AG10803 (cell line): ENCODE measurements around the gene MMP25.

ENCODE experiments used
- DNase-seq: peaks from one replicate; pipeline ENCODE4 v3.0.0; 2010; ENCODE audit warnings: low read depth
- H3K4me3 ChIP-seq: 2 replicates; pipeline ENCODE4 v1.5.1; 2011; ENCODE audit warnings: mild to moderate bottlenecking, low read length, control low read depth
- TF ChIP-seq, protein P1 (sequence below): conservative IDR thresholded peaks from 2 replicates; pipeline ENCODE4 v1.5.1; 2011; ENCODE audit warnings: mild to moderate bottlenecking, low read length, control low read depth, inconsistent platforms

MMP25 gene

GRCh38 chr16:3022684-3023414 lies 23.5 kb upstream of the MMP25 start:
- H3K4me3 ChIP-seq = peak overlapping the region; percentile 77
- peak; percentile 60 for DNase-seq
- TF ChIP-seq, protein P1, sequence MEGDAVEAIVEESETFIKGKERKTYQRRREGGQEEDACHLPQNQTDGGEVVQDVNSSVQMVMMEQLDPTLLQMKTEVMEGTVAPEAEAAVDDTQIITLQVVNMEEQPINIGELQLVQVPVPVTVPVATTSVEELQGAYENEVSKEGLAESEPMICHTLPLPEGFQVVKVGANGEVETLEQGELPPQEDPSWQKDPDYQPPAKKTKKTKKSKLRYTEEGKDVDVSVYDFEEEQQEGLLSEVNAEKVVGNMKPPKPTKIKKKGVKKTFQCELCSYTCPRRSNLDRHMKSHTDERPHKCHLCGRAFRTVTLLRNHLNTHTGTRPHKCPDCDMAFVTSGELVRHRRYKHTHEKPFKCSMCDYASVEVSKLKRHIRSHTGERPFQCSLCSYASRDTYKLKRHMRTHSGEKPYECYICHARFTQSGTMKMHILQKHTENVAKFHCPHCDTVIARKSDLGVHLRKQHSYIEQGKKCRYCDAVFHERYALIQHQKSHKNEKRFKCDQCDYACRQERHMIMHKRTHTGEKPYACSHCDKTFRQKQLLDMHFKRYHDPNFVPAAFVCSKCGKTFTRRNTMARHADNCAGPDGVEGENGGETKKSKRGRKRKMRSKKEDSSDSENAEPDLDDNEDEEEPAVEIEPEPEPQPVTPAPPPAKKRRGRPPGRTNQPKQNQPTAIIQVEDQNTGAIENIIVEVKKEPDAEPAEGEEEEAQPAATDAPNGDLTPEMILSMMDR = no peak

DNA sequence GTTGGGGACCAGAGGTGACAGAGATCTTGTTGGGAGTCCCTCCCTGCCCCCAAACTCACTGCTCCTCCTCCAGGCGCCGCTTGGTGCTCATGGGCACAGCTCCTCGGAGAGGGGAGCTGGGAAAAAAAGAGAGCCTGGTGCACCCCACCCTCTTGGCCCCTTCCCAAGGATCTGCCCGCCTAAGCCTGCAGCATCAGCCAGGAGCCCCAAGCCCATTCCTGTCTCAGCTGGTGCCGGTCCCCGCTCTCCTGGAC lies 23.0 kb upstream of the MMP25 start:
- peak; percentile 77 for DNase-seq
- TF ChIP-seq, protein P1 = no peak
- peak overlapping the region; percentile 77 for H3K4me3 ChIP-seq

- TF ChIP-seq, protein P1 = no peak
- peak within 1 kb of the TSS; percentile 77 for H3K4me3 ChIP-seq
- DNase-seq = peak; percentile 96
Observed at GRCh38 chr16:3023669-3024478, 22.5 kb upstream of the MMP25 start, which contains the start of the genes HCFC1R1 and THOC6. TSS of gene HCFC1R1 (minus strand) at chr16:3023942. CDS start at chr16:3023941, 1 bp downstream. TSS of gene THOC6 (plus strand) at chr16:3024035. CDS start at chr16:3024327, 292 bp downstream.

DNA sequence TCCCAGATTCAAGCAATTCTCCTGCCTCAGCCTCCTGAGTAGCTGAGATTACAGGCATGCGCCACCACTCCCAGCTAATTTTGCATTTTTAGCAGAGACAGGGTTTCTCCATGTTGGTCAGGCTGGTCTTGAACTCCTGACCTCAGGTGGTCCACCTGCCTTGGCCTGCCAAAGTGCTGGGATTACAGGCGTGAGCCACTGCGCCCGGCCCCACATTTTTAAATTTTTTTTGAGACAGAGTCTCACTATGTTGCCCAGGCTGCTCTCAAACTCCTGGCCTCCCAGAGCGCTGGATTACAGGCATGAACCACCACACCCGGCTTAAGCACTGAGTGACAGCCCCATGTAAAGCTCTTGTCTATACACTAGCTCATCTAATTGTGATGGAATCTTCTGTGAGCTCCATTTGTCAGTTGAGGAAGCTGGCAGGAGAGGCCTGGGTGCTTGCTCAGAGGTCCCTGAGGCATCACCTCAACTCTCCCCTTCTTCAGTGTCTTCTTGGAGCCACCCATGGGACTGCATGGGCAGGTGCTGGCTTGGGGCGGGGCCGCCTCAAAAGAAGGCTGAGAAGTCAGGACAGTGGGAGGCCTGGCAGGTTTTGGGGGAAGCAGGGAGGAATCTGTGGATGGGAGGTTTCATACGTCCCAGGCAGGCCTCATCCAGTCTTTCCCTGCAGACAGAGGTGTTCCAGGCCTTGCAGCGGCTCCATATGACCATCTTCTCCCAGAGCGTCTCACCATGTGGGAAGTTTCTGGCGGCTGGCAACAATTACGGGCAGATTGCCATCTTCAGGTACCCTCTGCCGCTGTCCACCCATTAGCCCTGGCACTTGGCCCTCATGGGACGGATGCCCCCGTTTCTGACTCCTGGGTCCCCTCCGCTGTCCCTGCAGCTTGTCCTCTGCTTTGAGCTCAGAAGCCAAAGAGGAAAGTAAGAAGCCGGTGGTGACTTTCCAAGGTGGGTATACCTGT lies 21.0 kb upstream of the MMP25 start:
- DNase-seq = no peak
- no peak overlapping the region for H3K4me3 ChIP-seq
- TF ChIP-seq, protein P1 = no peak

GRCh38 chr16:3026003-3026378 lies 20.4 kb upstream of the MMP25 start:
- TF ChIP-seq, protein P1 = no peak
- no peak for DNase-seq
- H3K4me3 ChIP-seq = no peak overlapping the region

- DNase-seq = no peak
- TF ChIP-seq, protein P1 = no peak
- H3K4me3 ChIP-seq = no peak overlapping the region
Observed at GRCh38 chr16:3026609-3027488, 19.5 kb upstream of the MMP25 start.
